OCI-LY3 (cell line): ENCODE data around the gene TXNL4B.
"Not testable (repeated sequence)": the region's sequence is repeated elsewhere in the genome, so short reads cannot be mapped to it uniquely, and the experiment has no call there.

Experiments used
- H2AFZ ChIP-seq: fragments of 200-600, 300-600 bp; shearing (Covaris generic); 2 replicates; pipeline ENCODE4 v1.6.0; 2014; ENCODE audit warnings: antibody characterized with exemption, low read depth, low read length
- H3K27ac ChIP-seq: fragments of 200-600, 300-600 bp; sonication (generic); 2 replicates; pipeline ENCODE4 v1.5.1; 2014; ENCODE audit warnings: mild to moderate bottlenecking, low read length, moderate library complexity, mixed read lengths
- H3K27me3 ChIP-seq: fragments of 200-600, 300-600 bp; sonication (generic); 2 replicates; pipeline ENCODE4 v1.6.1; 2014; ENCODE audit warnings: low read depth, low read length, mixed read lengths
- H3K36me3 ChIP-seq: fragments of 200-600, 300-600 bp; sonication (generic); replicated peaks from 2 replicates; pipeline ENCODE3; 2014; ENCODE audit warnings: low read depth, low read length, mixed read lengths
- H3K4me1 ChIP-seq: fragments of 300-600, 200-600 bp; sonication (generic); 2 replicates; pipeline ENCODE4 v1.6.1; 2014; ENCODE audit warnings: low read length, mixed read lengths
- H3K4me2 ChIP-seq: fragments of 200-600, 300-600 bp; sonication (generic); 2 replicates; pipeline ENCODE4 v1.6.1; 2014; ENCODE audit warnings: low read length, mixed read lengths
- H3K4me3 ChIP-seq: fragments of 300-600, 200-600 bp; sonication (generic); 2 replicates; pipeline ENCODE4 v1.5.1; 2014; ENCODE audit warnings: antibody characterized with exemption, mild to moderate bottlenecking, low read length, moderate library complexity
- H3K79me2 ChIP-seq: fragments of 300-600, 200-600 bp; shearing (Covaris generic); 2 replicates; pipeline ENCODE4 v1.6.1; 2014; ENCODE audit warnings: mild to moderate bottlenecking, low read length, mixed read lengths
- H3K9ac ChIP-seq: fragments of 300-600, 200-600 bp; shearing (Covaris generic); 2 replicates; pipeline ENCODE4 v1.6.0; 2014; ENCODE audit warnings: mild to moderate bottlenecking, low read length, moderate library complexity
- H3K9me3 ChIP-seq: fragments of 200-600, 300-600 bp; shearing (Covaris generic); 2 replicates; pipeline ENCODE4 v1.6.1; 2014; ENCODE audit warnings: low read length, mixed read lengths; ENCODE audit not compliant: insufficient read depth
- H4K20me1 ChIP-seq: fragments of 200-600, 300-600 bp; sonication (generic); 2 replicates; pipeline ENCODE4 v1.6.1; 2016; ENCODE audit warnings: low read length, mixed read lengths; ENCODE audit not compliant: insufficient read depth
- EZH2phosphoT487 ChIP-seq: fragments of 200-600 bp; shearing (Covaris generic); IDR thresholded peaks from 2 replicates; pipeline ENCODE4 v1.6.1; 2018; ENCODE audit warnings: antibody characterized with exemption, mixed run types, low read depth
- TF ChIP-seq, protein P1 (sequence below): fragments of 200-600, 300-600 bp; sonication (generic); IDR thresholded peaks from 2 replicates; pipeline ENCODE4 v1.5.1; 2014; ENCODE audit warnings: antibody characterized with exemption, low read length, low read depth

The TXNL4B gene

GRCh38 chr16:72084445-72084844, 9.0 kb downstream of the TXNL4B start:
- Histone ChIP-seq H2AFZ (no peak overlapping the region), H3K36me3 (peaks cover 53% of the 10 kb centered on the region), H3K79me2 (no peaks in the 10 kb centered on the region), H3K27me3 (no peaks in the 10 kb centered on the region), H4K20me1 (no peaks in the 10 kb centered on the region), H3K4me1 (no peaks in the 10 kb centered on the region), H3K9ac (no peak overlapping the region), H3K27ac (no peak overlapping the region), H3K4me2 (no peak overlapping the region), H3K4me3 (no peak overlapping the region), H3K9me3 (peaks cover 14% of the 10 kb centered on the region)
- TF ChIP-seq EZH2phosphoT487 = no peak
- TF ChIP-seq, protein P1, sequence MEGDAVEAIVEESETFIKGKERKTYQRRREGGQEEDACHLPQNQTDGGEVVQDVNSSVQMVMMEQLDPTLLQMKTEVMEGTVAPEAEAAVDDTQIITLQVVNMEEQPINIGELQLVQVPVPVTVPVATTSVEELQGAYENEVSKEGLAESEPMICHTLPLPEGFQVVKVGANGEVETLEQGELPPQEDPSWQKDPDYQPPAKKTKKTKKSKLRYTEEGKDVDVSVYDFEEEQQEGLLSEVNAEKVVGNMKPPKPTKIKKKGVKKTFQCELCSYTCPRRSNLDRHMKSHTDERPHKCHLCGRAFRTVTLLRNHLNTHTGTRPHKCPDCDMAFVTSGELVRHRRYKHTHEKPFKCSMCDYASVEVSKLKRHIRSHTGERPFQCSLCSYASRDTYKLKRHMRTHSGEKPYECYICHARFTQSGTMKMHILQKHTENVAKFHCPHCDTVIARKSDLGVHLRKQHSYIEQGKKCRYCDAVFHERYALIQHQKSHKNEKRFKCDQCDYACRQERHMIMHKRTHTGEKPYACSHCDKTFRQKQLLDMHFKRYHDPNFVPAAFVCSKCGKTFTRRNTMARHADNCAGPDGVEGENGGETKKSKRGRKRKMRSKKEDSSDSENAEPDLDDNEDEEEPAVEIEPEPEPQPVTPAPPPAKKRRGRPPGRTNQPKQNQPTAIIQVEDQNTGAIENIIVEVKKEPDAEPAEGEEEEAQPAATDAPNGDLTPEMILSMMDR = no peak

- H3K27me3 ChIP-seq = no peaks in the 10 kb centered on the region
- no peaks in the 10 kb centered on the region for H4K20me1 ChIP-seq
- no peaks in the 10 kb centered on the region for H3K4me1 ChIP-seq
- no peak overlapping the region for H3K27ac ChIP-seq
- no peak overlapping the region for H3K9ac ChIP-seq
- no peak overlapping the region for H3K4me2 ChIP-seq
- TF ChIP-seq, protein P1 = no peak
- TF ChIP-seq EZH2phosphoT487 = no peak
- no peak overlapping the region for H3K4me3 ChIP-seq
- H3K79me2 ChIP-seq = no peaks in the 10 kb centered on the region
- H3K36me3 ChIP-seq = peaks cover 49% of the 10 kb centered on the region
- H2AFZ ChIP-seq = no peak overlapping the region
- H3K9me3 ChIP-seq = peaks cover 14% of the 10 kb centered on the region
Measured at GRCh38 chr16:72083778-72084404, 9.5 kb downstream of the TXNL4B start.

DNA sequence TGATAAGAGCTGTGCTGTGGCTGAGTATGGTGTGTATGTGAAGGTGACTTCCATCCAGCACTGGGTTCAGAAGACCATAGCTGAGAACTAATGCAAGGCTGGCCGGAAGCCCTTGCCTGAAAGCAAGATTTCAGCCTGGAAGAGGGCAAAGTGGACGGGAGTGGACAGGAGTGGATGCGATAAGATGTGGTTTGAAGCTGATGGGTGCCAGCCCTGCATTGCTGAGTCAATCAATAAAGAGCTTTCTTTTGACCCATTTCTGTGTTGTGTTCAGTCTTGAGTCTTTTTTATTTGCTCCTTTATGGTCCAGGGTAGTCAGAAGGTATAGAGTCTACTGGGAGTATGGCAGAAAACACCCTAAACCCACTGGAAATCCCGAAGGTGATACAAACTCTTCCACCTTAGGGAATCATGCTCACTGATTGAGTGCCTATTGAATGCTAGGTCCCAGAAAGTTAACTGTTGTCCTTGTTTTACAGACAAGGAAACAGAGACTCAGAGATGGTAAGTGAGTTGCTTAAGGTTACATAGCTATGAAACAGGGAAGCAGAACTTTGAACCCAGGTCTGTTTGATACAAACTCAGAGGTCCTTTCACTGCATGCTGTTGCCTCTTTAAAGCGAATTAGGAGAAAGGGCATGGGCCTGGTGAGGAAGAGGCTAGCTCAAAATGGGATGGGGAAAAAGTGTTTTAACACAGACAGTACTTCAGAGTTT, 16.3 kb downstream of the TXNL4B start:
- not testable (repeated sequence) for H3K79me2 ChIP-seq, H3K9me3 ChIP-seq, H3K36me3 ChIP-seq, H3K4me2 ChIP-seq, H3K4me3 ChIP-seq, H3K27me3 ChIP-seq, H3K27ac ChIP-seq, H3K4me1 ChIP-seq, H4K20me1 ChIP-seq, H2AFZ ChIP-seq, H3K9ac ChIP-seq

DNA sequence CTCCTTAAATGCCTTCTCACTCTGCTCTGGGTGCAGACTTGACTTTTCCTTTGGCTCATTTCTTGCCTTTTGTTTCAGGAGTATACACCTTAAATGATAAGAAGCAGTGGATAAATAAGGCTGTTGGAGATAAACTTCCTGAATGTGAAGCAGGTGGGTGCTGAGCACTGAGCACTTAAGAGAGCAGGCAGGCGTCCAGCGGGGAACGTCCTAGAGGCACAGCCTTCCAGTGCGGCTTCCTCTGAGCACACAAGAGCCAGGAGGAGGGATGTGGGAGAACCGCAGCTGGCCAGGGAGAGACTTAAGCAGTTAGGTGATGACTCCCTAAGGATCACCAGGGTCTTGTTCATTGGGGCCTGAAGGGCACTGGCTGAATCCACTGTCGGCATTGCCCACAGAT, 18.4 kb downstream of the TXNL4B start:
- H3K9me3 ChIP-seq, H2AFZ ChIP-seq, H3K4me1 ChIP-seq, H3K27me3 ChIP-seq, H3K27ac ChIP-seq, H3K4me3 ChIP-seq, H3K79me2 ChIP-seq, H3K9ac ChIP-seq, H4K20me1 ChIP-seq, H3K36me3 ChIP-seq, H3K4me2 ChIP-seq: not testable (repeated sequence)

DNA sequence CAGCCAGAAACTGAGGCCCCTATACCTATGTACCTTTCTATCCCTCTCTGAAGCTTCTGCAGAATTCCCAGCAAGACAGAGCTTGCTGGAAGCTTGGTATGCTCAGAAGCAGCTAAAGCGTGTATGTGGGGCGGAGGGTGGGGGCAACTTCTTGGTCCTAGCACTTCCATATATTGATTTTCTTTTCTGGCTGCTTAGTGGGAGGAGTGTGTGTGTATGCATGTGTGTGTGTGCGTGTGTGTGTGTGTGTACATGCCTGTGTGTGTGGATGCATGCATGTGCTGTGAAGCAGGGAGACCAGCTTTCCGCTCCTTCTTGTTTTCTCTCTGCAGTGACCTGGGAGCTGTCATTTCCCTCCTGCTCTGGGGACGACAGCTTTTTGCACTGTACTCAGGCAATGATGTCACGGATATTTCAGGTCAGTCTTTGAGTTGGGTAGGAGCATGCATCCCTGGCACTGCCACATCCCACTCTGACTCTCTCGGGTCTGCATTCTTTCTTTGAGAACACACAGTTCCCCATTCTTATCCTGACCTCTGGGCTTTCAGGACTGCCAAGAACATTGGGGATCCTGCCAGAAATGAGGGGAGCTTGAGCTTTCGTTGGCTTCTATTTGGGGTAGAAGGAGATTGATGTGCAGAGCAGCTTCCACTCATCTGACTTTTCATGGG, 19.7 kb downstream of the TXNL4B start:
- no peak overlapping the region for H3K4me2 ChIP-seq
- H3K9me3 ChIP-seq = no peaks in the 10 kb centered on the region
- TF ChIP-seq, protein P1 = no peak
- no peak for TF ChIP-seq EZH2phosphoT487

More for the DNA sequence above, 19.7 kb downstream of the TXNL4B start:
- no peaks in the 10 kb centered on the region for H4K20me1 ChIP-seq
- H3K79me2 ChIP-seq = no peaks in the 10 kb centered on the region
- no peaks in the 10 kb centered on the region for H3K4me1 ChIP-seq
- H2AFZ ChIP-seq = no peak overlapping the region
- H3K27me3 ChIP-seq = no peaks in the 10 kb centered on the region
- H3K36me3 ChIP-seq = no peaks in the 10 kb centered on the region
- no peak overlapping the region for H3K9ac ChIP-seq
- no peak overlapping the region for H3K27ac ChIP-seq
- H3K4me3 ChIP-seq = no peak overlapping the region
